ENCODE data around the gene HSPB3. TPM values are rescaled to one million over a fixed set of nuclear protein-coding genes. Genes with fewer than 3 reads are reported as not detected.

HSPB3 gene, protein sequence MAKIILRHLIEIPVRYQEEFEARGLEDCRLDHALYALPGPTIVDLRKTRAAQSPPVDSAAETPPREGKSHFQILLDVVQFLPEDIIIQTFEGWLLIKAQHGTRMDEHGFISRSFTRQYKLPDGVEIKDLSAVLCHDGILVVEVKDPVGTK
- total RNA-seq (2022; extraction: Qiagen RNA extraction), result not detected in 5 replicates

DNA sequence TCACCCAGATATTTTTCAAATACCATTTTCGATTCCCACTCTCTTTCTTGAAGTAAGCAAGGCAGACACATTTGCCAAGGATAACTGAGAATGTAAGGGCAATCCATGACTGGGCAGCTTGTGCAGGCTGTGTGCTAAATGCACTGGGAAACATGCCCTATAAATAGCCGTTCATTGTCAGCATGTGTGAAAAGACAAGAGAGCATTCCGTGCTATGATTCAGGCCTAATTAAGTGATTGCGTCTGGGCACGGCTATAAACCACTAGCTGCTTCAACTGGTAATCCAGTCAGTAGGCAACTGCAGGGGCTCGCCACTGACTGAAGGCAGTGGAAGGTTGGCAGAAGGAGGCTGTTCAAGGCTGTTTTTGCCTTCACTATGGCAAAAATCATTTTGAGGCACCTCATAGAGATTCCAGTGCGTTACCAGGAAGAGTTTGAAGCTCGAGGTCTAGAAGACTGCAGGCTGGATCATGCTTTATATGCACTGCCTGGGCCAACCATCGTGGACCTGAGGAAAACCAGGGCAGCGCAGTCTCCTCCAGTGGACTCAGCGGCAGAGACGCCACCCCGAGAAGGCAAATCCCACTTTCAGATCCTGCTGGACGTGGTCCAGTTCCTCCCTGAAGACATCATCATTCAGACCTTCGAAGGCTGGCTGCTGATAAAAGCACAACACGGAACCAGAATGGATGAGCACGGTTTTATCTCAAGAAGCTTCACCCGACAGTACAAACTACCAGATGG lies at the start of gene HSPB3:
HSPB3 (plus strand) TSS at position 287 of the 745 bp plus-strand sequence; CDS start at position 378, 91 bp downstream.

Other genes starting within 250 kb of the HSPB3 start
- gene ARL15, start 145.1 kb upstream of the HSPB3 start, total RNA-seq (2022; extraction: Qiagen RNA extraction), result 3.7 to 5.5 TPM (median 4.2 TPM) in 5 replicates
- gene SNX18, start 62.1 kb downstream of the HSPB3 start, total RNA-seq (2022; extraction: Qiagen RNA extraction), result 4.2 to 7.2 TPM (median 6.3 TPM) in 5 replicates